Esophagus squamous epithelium (tissue), 5 donors: ENCODE measurements around the gene FOCAD. TPM values are rescaled to one million over a fixed set of nuclear protein-coding genes. Genes with fewer than 3 reads are reported as not detected.

ENCODE experiments used
- DNase-seq: peaks from one replicate; lab custom pipeline; 2025; lab: John Stamatoyannopoulos, UW
- H3K27ac ChIP-seq, 4 donors: fragments of 200-600 bp; sonication (generic); one replicate each; pipeline ENCODE4 v1.5.1; 2016 to 2019; ENCODE audit warnings: mild to moderate bottlenecking in 1 of 4
- H3K27me3 ChIP-seq, 4 donors: fragments of 200-600 bp; sonication (generic); 1 replicate in 3 of 4; 2 replicates in 1 of 4; pipeline versions ENCODE4 v1.5.1 to v1.6.0; 2017 to 2021; ENCODE audit warnings: antibody characterized with exemption in 1 of 4
- H3K36me3 ChIP-seq, 3 donors: fragments of 200-600 bp; sonication (generic); one replicate each; pipeline ENCODE4 v1.5.1; 2016 to 2019
- H3K4me1 ChIP-seq, 3 donors: fragments of 200-600 bp; sonication (generic); one replicate each; pipeline ENCODE4 v1.5.1; 2017 to 2019
- H3K4me3 ChIP-seq, 4 donors: fragments of 200-600 bp; sonication (generic); 1 replicate in 3 of 4; 2 replicates in 1 of 4; pipeline ENCODE4 v1.5.1; 2016 to 2019; ENCODE audit warnings: mild to moderate bottlenecking in 2 of 4, moderate library complexity in 1 of 4
- H3K9me3 ChIP-seq, 3 donors: fragments of 200-600 bp; sonication (generic); one replicate each; pipeline ENCODE4 v1.5.1; 2016 to 2019
- CTCF ChIP-seq, 6 experiments: fragments of 450-650 bp in 4 of 6; fragments of 200-600 bp in 2 of 6; sonication (generic) in 2 of 6; IDR thresholded peaks; one replicate each; pipeline ENCODE4 v1.5.1; 2016 to 2019; ENCODE audit warnings: antibody characterized with exemption in 6 of 6, mild to moderate bottlenecking in 4 of 6, moderate library complexity in 4 of 6
- POLR2A ChIP-seq, 4 donors: fragments of 450-650 bp; IDR thresholded peaks; one replicate each; pipeline ENCODE4 v1.6.1; 2017; ENCODE audit warnings: antibody characterized with exemption in 4 of 4, mild to moderate bottlenecking in 4 of 4, moderate library complexity in 3 of 4
- WGBS, 2 donors: methylation state at CpG; one replicate each; pipeline ENCODE4 v1.1.5; 2018; 5-methylcytosine and 5-hydroxymethylcytosine counted together
- intact Hi-C: fragments of 100-400 bp; cut with DNase I; formaldehyde crosslinking; loops from one replicate; pipeline ENCODE4 v1.15.0; 2022
- total RNA-seq, 4 donors: library from RNA; depleted of rRNA; stranded (reverse); fragments of >200 nt; gene quantifications; one replicate each; pipeline ENCODE4 v1.1.0, GENCODE V29; 2016
- donor health status: DM: yes; HTN: yes; CAD: no.

FOCAD gene
- total RNA-seq, 4 donors from 2014 or later = 20.7 to 34.9 (median 25.5) TPM

GRCh38 chr9:20692554-20692953, 8.5 kb downstream of the FOCAD start:
- no peak for DNase-seq
- H3K4me1 ChIP-seq = no peaks in the 10 kb centered on the region
- intact Hi-C loops = no loop called here
- H3K4me3 ChIP-seq = no peak overlapping the region
- WGBS, 2 donors = 87 to 90% methylated on average over 4 to 5 of the region's 5 CpGs
- H3K27me3 ChIP-seq = no peaks in the 10 kb centered on the region
- H3K9me3 ChIP-seq = no peaks in the 10 kb centered on the region
- TF ChIP-seq CTCF (IDR thresholded peaks at IDR 0.05) = no peak
- TF ChIP-seq POLR2A (IDR thresholded peaks at IDR 0.05) = no peak
- H3K27ac ChIP-seq = no peak overlapping the region
- H3K36me3 ChIP-seq = no peaks in the 10 kb centered on the region

GRCh38 chr9:20693068-20693467, 9.0 kb downstream of the FOCAD start:
- Histone ChIP-seq H3K4me3 (no peak overlapping the region), H3K27ac (no peak overlapping the region), H3K9me3 (no peaks in the 10 kb centered on the region), H3K27me3 (no peaks in the 10 kb centered on the region), H3K4me1 (no peaks in the 10 kb centered on the region), H3K36me3 (no peaks in the 10 kb centered on the region)
- no peak for DNase-seq
- intact Hi-C loops = no loop called here
- TF ChIP-seq CTCF (IDR thresholded peaks at IDR 0.05) = no peak
- TF ChIP-seq POLR2A (IDR thresholded peaks at IDR 0.05) = no peak
- 73 to 85% methylated on average over 4 of the region's 4 CpGs for WGBS, 2 donors

GRCh38 chr9:20694248-20694647, 10.2 kb downstream of the FOCAD start:
- intact Hi-C loops = no loop called here
- Histone ChIP-seq H3K36me3 (no peaks in the 10 kb centered on the region), H3K27ac (no peak overlapping the region), H3K9me3 (no peaks in the 10 kb centered on the region), H3K4me1 (no peaks in the 10 kb centered on the region), H3K4me3 (no peak overlapping the region), H3K27me3 (no peaks in the 10 kb centered on the region)
- DNase-seq = no peak
- TF ChIP-seq POLR2A (IDR thresholded peaks at IDR 0.05) = no peak
- no peak for TF ChIP-seq CTCF (IDR thresholded peaks at IDR 0.05)

- H3K4me3 ChIP-seq = no peak overlapping the region
- no peaks in the 10 kb centered on the region for H3K27me3 ChIP-seq
- no peaks in the 10 kb centered on the region for H3K9me3 ChIP-seq
- no peaks in the 10 kb centered on the region for H3K36me3 ChIP-seq
- 80 to 84% methylated on average over 3 of the region's 3 CpGs for WGBS, 2 donors
- no peak overlapping the region for H3K27ac ChIP-seq
- DNase-seq = no peak
- intact Hi-C loops = no loop called here
- peaks cover 0 to 16% (median 6%) of the 10 kb centered on the region in 3 donors for H3K4me1 ChIP-seq
- TF ChIP-seq CTCF (IDR thresholded peaks at IDR 0.05) = no peak
- TF ChIP-seq POLR2A (IDR thresholded peaks at IDR 0.05) = no peak
These were observed 13.1 kb downstream of the FOCAD start for GRCh38 chr9:20697021-20697719.

DNA sequence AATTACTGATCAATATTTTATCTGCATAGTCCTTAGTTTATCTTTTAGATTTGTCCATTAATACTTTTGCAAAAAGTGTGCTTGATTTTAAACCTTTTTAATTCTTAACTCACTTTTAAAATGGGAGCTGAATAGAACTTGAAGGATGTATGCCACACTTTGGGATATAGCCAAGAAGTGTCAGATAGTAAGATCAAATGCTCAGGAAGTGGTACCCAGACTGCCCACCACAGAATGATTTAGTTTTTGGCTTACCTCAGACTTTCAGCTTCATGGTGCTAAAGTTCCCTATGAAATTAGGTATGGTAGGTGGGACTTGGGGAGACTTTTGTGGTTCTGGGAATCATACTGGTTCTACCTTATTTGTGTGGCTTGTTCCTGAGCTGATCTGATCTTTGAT, 14.7 kb downstream of the FOCAD start:
- Histone ChIP-seq H3K27me3 (no peaks in the 10 kb centered on the region), H3K9me3 (no peaks in the 10 kb centered on the region), H3K4me3 (no peak overlapping the region), H3K27ac (no peak overlapping the region), H3K36me3 (no peaks in the 10 kb centered on the region), H3K4me1 (peaks cover 0 to 16% (median 6%) of the 10 kb centered on the region in 3 donors)
- TF ChIP-seq POLR2A (IDR thresholded peaks at IDR 0.05) (no peak), CTCF (IDR thresholded peaks at IDR 0.05) (no peak)
- no peak for DNase-seq
- intact Hi-C loops = no loop called here
